GM23338 (cell line): ENCODE results near the gene XXYLT1.

ENCODE experiments used
- EZH2 ChIP-seq: fragments of 200-600 bp; sonication (generic); IDR thresholded peaks from one replicate; pipeline ENCODE4 v1.8.0; 2017; ENCODE audit warnings: antibody characterized with exemption, mild to moderate bottlenecking, low read depth; ENCODE audit not compliant: unreplicated experiment
- EZH2phosphoT487 ChIP-seq: fragments of 200-600 bp; sonication (generic); IDR thresholded peaks from one replicate; pipeline ENCODE4 v1.8.1; 2018; ENCODE audit warnings: antibody characterized with exemption; ENCODE audit not compliant: unreplicated experiment
- REST ChIP-seq: IDR thresholded peaks from one replicate; pipeline ENCODE4 v1.6.1; 2018; ENCODE audit warnings: antibody characterized with exemption; ENCODE audit not compliant: unreplicated experiment

- TF ChIP-seq EZH2phosphoT487 (no peak), EZH2 (no peak), REST (no peak)
Observed at GRCh38 chr3:195257454-195258448, 13.2 kb downstream of the XXYLT1 start.
